AG10803 (cell line): Measurements from ENCODE around the gene STARD10.

Source experiments
- DNase-seq: peaks from one replicate; pipeline ENCODE4 v3.0.0; 2010; ENCODE audit warnings: low read depth
- H3K4me3 ChIP-seq: 2 replicates; pipeline ENCODE4 v1.5.1; 2011; ENCODE audit warnings: mild to moderate bottlenecking, low read length, control low read depth
- CTCF ChIP-seq: conservative IDR thresholded peaks from 2 replicates; pipeline ENCODE4 v1.5.1; 2011; ENCODE audit warnings: mild to moderate bottlenecking, low read length, control low read depth, inconsistent platforms

Gene STARD10

GRCh38 chr11:72716788-72717435 is 76.9 kb downstream of the STARD10 start:
- DNase-seq = no peak
- no peak for TF ChIP-seq CTCF
- no peak overlapping the region for H3K4me3 ChIP-seq

GRCh38 chr11:72716290-72716689 is 77.6 kb downstream of the STARD10 start:
- no peak for DNase-seq
- no peak for TF ChIP-seq CTCF
- no peak overlapping the region for H3K4me3 ChIP-seq

GRCh38 chr11:72712841-72713240 is 81.0 kb downstream of the STARD10 start:
- no peak for DNase-seq
- TF ChIP-seq CTCF = no peak
- no peak overlapping the region for H3K4me3 ChIP-seq

GRCh38 chr11:72712168-72712751 is 81.6 kb downstream of the STARD10 start:
- no peak for TF ChIP-seq CTCF
- H3K4me3 ChIP-seq = no peak overlapping the region
- no peak for DNase-seq

GRCh38 chr11:72711141-72711540 is 82.7 kb downstream of the STARD10 start:
- DNase-seq = no peak
- H3K4me3 ChIP-seq = no peak overlapping the region
- TF ChIP-seq CTCF = no peak

GRCh38 chr11:72710278-72710677 is 83.6 kb downstream of the STARD10 start:
- DNase-seq = no peak
- TF ChIP-seq CTCF = no peak
- no peak overlapping the region for H3K4me3 ChIP-seq
